Muscle layer of colon (tissue), 2 donors: Measurements from ENCODE around the gene FASTK.

Source experiments
- H3K27ac ChIP-seq: one replicate; pipeline ENCODE4 v1.7.0; 2013; ENCODE audit warnings: low read depth, mild to moderate bottlenecking, low read length, moderate library complexity
- H3K27me3 ChIP-seq, 2 donors: one replicate each; pipeline ENCODE4 v1.7.0; 2013; ENCODE audit warnings: low read length in 2 of 2, mild to moderate bottlenecking in 2 of 2; ENCODE audit not compliant: insufficient read depth in 2 of 2, control insufficient read depth in 1 of 2
- H3K36me3 ChIP-seq: one replicate; pipeline ENCODE4 v1.7.0; 2013; ENCODE audit warnings: mild to moderate bottlenecking, low read length; ENCODE audit not compliant: insufficient read depth
- H3K4me1 ChIP-seq: one replicate; pipeline ENCODE4 v1.7.0; 2013; ENCODE audit warnings: mild to moderate bottlenecking, low read length; ENCODE audit not compliant: insufficient read depth
- H3K4me3 ChIP-seq, 2 donors: one replicate each; pipeline ENCODE4 v1.7.0; 2013; ENCODE audit warnings: low read length in 2 of 2, low read depth in 1 of 2, mild to moderate bottlenecking in 1 of 2, moderate library complexity in 1 of 2
- H3K9ac ChIP-seq: one replicate; pipeline ENCODE4 v1.7.0; 2013; ENCODE audit warnings: low read length
- H3K9me3 ChIP-seq: one replicate; pipeline ENCODE4 v1.7.0; 2013; ENCODE audit warnings: mild to moderate bottlenecking, low read length
- donor health status: abdominal sarcoma.
- donor health status: Adenocarcinoma of cecum.

The FASTK gene

GRCh38 chr7:151116603-151117440, 36.2 kb upstream of the FASTK start:
- no peaks in the 10 kb centered on the region for H3K9me3 ChIP-seq
- H3K4me3 ChIP-seq, result no peak overlapping the region
- H3K27me3 ChIP-seq, result no peaks in the 10 kb centered on the region
- H3K4me1 ChIP-seq, result peaks cover 12% of the 10 kb centered on the region
- peaks cover 27% of the 10 kb centered on the region for H3K36me3 ChIP-seq
- H3K27ac ChIP-seq, result no peak overlapping the region
- no peak overlapping the region for H3K9ac ChIP-seq

- Histone ChIP-seq H3K27me3 (no peaks in the 10 kb centered on the region), H3K4me1 (peaks cover 18% of the 10 kb centered on the region), H3K9ac (no peak overlapping the region), H3K36me3 (peaks cover 25% of the 10 kb centered on the region), H3K4me3 (no peak overlapping the region), H3K27ac (no peak overlapping the region), H3K9me3 (no peaks in the 10 kb centered on the region)
These were observed 35.3 kb upstream of the FASTK start for GRCh38 chr7:151115836-151116418.

- Histone ChIP-seq H3K4me1 (peaks cover 25% of the 10 kb centered on the region), H3K27ac (no peak overlapping the region), H3K9ac (no peak overlapping the region), H3K27me3 (no peaks in the 10 kb centered on the region), H3K9me3 (no peaks in the 10 kb centered on the region), H3K4me3 (no peak overlapping the region), H3K36me3 (peaks cover 19% of the 10 kb centered on the region)
These were observed 34.7 kb upstream of the FASTK start for GRCh38 chr7:151115121-151115835.

GRCh38 chr7:151114151-151115090, 33.8 kb upstream of the FASTK start:
- H3K9me3 ChIP-seq, result no peaks in the 10 kb centered on the region
- H3K27ac ChIP-seq, result no peak overlapping the region
- no peaks in the 10 kb centered on the region for H3K27me3 ChIP-seq
- no peak overlapping the region for H3K9ac ChIP-seq
- H3K36me3 ChIP-seq, result peaks cover 10% of the 10 kb centered on the region
- H3K4me3 ChIP-seq, result no peak overlapping the region
- H3K4me1 ChIP-seq, result peaks cover 32% of the 10 kb centered on the region

- Histone ChIP-seq H3K27me3 (no peaks in the 10 kb centered on the region), H3K9me3 (no peaks in the 10 kb centered on the region), H3K27ac (no peak overlapping the region), H3K4me1 (peaks cover 36% of the 10 kb centered on the region), H3K4me3 (no peak overlapping the region), H3K36me3 (peaks cover 2% of the 10 kb centered on the region), H3K9ac (no peak overlapping the region)
These were observed 32.9 kb upstream of the FASTK start for GRCh38 chr7:151113344-151114150.

- Histone ChIP-seq H3K36me3 (no peaks in the 10 kb centered on the region), H3K27me3 (no peaks in the 10 kb centered on the region), H3K4me1 (peaks cover 36% of the 10 kb centered on the region), H3K27ac (no peak overlapping the region), H3K4me3 (no peak overlapping the region), H3K9ac (no peak overlapping the region), H3K9me3 (no peaks in the 10 kb centered on the region)
These were observed 30.5 kb upstream of the FASTK start for GRCh38 chr7:151110941-151111645.

- H3K27ac ChIP-seq, result no peak overlapping the region
- H3K4me3 ChIP-seq, result no peak overlapping the region
- no peak overlapping the region for H3K9ac ChIP-seq
- H3K9me3 ChIP-seq, result no peaks in the 10 kb centered on the region
- no peaks in the 10 kb centered on the region for H3K27me3 ChIP-seq
- H3K4me1 ChIP-seq, result peaks cover 31% of the 10 kb centered on the region
- H3K36me3 ChIP-seq, result no peaks in the 10 kb centered on the region
These were observed 29.8 kb upstream of the FASTK start for GRCh38 chr7:151110236-151110940.

GRCh38 chr7:151109094-151110048, 28.8 kb upstream of the FASTK start:
- peaks cover 31% of the 10 kb centered on the region for H3K4me1 ChIP-seq
- no peaks in the 10 kb centered on the region for H3K27me3 ChIP-seq
- peak overlapping the region; percentile 23 for H3K27ac ChIP-seq
- H3K4me3 ChIP-seq, result no peak overlapping the region
- H3K9me3 ChIP-seq, result no peaks in the 10 kb centered on the region
- no peaks in the 10 kb centered on the region for H3K36me3 ChIP-seq
- no peak overlapping the region for H3K9ac ChIP-seq

GRCh38 chr7:151107882-151108281, 27.3 kb upstream of the FASTK start:
- H3K4me1 ChIP-seq, result peaks cover 24% of the 10 kb centered on the region
- no peak overlapping the region for H3K9ac ChIP-seq
- no peaks in the 10 kb centered on the region for H3K9me3 ChIP-seq
- no peaks in the 10 kb centered on the region for H3K27me3 ChIP-seq
- H3K36me3 ChIP-seq, result no peaks in the 10 kb centered on the region
- H3K4me3 ChIP-seq, result no peak overlapping the region
- H3K27ac ChIP-seq, result no peak overlapping the region
